Measurements from ENCODE around the gene ISG15.
"Not testable (repeated sequence)": the region's sequence is repeated elsewhere in the genome, so short reads cannot be mapped to it uniquely, and the experiment has no call there.

ISG15 gene

DNA sequence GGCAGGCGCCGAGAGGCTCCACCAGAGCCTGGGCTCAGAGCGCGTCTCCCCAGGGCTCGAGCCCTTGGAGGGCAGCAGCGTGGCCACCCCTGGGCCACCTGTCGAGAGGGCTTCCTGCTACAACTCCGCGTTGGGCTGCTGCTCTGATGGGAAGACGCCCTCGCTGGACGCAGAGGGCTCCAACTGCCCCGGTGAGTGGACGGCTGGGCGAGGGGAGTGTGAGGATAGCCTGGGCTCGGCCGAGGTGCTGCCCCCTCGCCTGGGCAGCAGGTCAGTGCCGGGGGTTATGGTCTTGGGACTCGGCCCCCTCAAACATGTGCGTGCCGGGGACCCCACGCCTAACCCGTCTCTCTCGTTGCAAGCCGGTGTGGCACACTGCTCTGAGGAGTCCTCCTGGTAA, 33.5 kb downstream of the ISG15 start:
- DNase-seq (ENCODE audit: low spot score) = no peak

DNA sequence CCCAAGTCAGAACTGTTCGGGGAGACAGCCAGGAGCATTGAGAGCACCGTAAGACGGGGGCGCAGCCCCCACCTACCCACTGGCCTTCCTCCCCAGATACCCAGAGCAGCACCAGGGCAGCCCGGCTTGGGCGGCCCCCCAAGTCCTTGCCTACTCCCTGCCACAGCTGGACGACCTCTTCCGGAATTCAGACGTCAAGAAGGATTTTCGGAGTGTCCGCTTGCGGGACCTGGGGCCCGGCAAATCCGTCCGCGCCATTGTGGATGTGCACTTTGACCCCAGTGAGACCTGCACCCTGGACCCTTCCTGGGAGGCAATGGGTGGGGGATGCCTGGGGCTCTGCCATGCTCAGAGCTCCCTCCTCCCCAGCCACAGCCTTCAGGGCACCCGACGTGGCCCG, 34.1 kb downstream of the ISG15 start:
- no peak for DNase-seq (ENCODE audit: low spot score)

- no peak for DNase-seq (ENCODE audit: low spot score)
Measured at GRCh38 chr1:1047963-1048362, 34.7 kb downstream of the ISG15 start.

DNA sequence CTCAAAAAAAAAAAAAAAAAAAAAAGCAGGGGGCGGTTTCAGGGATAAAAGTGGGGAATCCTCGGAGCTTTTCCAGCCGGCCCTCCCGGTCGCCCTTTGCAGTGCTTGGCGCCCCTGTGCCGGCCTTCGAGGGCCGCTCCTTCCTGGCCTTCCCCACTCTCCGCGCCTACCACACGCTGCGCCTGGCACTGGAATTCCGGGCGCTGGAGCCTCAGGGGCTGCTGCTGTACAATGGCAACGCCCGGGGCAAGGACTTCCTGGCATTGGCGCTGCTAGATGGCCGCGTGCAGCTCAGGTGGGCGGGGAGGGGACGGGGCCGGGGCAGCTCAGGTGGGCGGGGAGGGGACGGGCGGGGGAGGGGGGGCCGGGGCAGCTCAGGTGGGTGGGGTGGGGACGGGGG, 35.5 kb downstream of the ISG15 start:
- DNase-seq (ENCODE audit: low spot score) = no peak

DNA sequence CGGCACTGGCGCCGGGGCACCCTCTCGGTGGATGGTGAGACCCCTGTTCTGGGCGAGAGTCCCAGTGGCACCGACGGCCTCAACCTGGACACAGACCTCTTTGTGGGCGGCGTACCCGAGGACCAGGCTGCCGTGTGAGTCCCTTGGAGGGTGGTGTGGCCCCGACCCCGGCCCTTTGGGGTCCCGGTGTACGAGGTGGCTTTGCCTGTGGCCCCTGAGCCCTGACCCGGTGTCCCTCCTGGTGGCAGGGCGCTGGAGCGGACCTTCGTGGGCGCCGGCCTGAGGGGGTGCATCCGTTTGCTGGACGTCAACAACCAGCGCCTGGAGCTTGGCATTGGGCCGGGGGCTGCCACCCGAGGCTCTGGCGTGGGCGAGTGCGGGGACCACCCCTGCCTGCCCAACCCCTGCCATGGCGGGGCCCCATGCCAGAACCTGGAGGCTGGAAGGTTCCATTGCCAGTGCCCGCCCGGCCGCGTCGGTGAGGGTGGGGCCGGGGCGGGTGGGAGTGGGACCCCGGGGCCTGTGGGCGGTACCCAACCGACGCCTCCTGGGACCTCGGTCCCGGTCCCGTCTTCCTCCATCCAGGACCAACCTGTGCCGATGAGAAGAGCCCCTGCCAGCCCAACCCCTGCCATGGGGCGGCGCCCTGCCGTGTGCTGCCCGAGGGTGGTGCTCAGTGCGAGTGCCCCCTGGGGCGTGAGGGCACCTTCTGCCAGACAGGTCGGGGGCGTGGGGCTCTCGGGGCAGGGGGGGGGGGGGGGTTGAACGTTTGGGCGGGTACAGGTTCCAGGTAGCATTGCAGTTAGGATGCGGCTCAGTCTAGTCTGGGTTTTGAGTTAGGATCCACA, 36.2 kb downstream of the ISG15 start:
- no peak for DNase-seq (ENCODE audit: low spot score)

GRCh38 chr1:1050577-1051052, 37.3 kb downstream of the ISG15 start:
- no peak for DNase-seq (ENCODE audit: low spot score)

GRCh38 chr1:1051127-1051810, 38.0 kb downstream of the ISG15 start:
- no peak for DNase-seq (ENCODE audit: low spot score)

GRCh38 chr1:1052003-1052840, 38.9 kb downstream of the ISG15 start:
- no peak for DNase-seq (ENCODE audit: low spot score)

DNA sequence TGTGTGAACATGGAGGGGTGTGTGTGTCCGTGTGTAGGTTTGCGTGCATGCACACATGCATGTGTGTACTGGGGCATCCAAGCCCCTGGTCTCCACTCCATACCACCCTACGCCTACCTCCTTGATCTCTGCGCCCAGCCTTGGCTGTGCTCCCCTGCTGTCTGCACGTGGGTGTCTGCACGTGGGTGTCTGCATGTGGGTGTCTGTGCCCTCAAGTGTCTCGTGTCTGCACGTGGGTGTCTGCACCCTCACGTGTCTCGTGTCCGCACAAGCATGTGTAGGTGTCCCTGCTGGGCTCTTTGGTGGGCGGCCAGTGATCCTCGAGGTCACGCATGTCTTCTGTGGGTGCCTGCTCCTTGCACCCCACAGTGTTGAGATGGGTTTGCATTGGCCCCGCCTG, 39.7 kb downstream of the ISG15 start:
- no peak for DNase-seq (ENCODE audit: low spot score)

DNA sequence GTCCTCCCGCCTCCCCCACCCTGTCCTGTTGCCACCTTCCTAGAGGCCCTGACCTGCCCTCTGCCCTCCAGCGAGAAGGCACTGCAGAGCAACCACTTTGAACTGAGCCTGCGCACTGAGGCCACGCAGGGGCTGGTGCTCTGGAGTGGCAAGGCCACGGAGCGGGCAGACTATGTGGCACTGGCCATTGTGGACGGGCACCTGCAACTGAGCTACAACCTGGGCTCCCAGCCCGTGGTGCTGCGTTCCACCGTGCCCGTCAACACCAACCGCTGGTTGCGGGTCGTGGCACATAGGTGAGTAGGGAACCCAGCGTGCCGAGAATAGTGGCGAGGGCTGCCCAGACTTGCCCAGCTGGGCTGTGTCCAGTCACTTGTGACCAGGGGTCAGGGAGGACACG, 40.4 kb downstream of the ISG15 start:
- DNase-seq (ENCODE audit: low spot score) = no peak

GRCh38 chr1:1054099-1054700, 40.9 kb downstream of the ISG15 start:
- no peak for DNase-seq (ENCODE audit: low spot score)

- no peak for DNase-seq (ENCODE audit: low spot score)
Measured at GRCh38 chr1:1054971-1055370, 41.7 kb downstream of the ISG15 start.

- DNase-seq (ENCODE audit: low spot score) = no peak
Measured at GRCh38 chr1:1055841-1056736, 42.8 kb downstream of the ISG15 start.

DNA sequence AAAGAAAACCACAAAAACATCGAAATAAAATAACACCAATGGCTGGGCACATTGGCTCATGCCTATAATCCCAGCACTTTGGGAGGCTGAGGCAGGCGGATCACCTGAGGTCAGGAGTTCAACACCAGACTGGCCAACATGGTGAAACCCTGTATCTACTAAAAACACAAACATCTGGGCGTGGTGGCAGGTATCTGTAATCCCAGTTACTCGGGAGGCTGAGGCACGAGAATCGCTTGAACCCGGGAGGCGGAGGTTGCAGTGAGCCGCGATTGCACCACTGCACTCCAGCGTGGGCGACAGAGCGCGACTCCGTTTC, 44.4 kb downstream of the ISG15 start:
- DNase-seq (ENCODE audit: low spot score) = not testable (repeated sequence)

DNA sequence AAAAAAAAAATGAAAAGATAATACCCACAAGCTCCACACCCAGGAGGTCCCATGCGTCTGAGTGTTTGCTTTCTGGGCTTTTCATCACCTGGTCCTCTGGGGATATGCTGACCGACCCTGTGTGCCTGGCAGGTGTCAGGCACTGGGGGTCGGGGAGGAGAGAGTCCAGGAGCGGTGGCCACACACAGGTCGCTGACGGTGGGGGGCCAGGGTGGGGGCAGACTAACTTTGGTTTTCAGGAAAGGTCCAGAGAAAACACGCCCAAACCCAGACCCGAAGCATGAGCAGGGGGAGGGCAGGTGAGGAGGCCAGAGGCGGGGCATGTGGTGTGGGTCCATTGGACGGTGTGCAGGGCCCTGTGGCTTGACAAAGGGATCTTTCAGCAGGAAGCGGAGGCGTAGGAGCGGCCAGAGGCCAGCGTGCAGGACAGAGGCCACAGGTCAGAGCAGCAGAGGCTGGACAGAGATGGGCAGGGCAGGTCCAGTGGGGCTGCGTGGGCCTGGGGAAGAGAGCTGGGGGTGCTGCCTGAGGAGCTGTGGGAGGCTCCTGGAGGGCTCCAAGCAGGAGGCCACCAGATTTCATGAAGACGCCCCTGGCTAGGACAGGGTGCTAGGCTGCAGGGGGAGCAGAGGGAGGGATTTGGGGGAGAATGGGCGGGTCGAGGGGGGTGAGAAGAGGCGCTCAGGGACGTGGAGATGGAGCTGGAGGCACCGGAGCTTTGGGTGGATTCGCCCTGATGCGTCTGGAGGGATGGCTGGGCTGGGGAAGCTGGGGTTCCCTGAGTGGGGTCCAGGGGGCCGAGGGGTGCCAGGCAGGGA, 45.0 kb downstream of the ISG15 start:
- no peak for DNase-seq (ENCODE audit: low spot score)

GRCh38 chr1:1058921-1059493, 45.7 kb downstream of the ISG15 start:
- DNase-seq (ENCODE audit: low spot score) = no peak

- peak; percentile 76 for DNase-seq (ENCODE audit: low spot score)
Measured at GRCh38 chr1:1059494-1060280, 46.4 kb downstream of the ISG15 start.

GRCh38 chr1:1060281-1061000, 47.1 kb downstream of the ISG15 start:
- no peak for DNase-seq (ENCODE audit: low spot score)

Data from hematopoietic multipotent progenitor cell treated with erythropoietin and hydrocortisone succinate and interleukin-3 and kit ligand, for 15 days (in vitro differentiated cells).